GM19452 (cell line): Measurements from ENCODE around the gene PGAP6.
"Not testable (repeated sequence)": the region's sequence is repeated elsewhere in the genome, so short reads cannot be mapped to it uniquely, and the experiment has no call there.

ENCODE experiments used
- ATAC-seq: cut with Tn5 transposase; IDR thresholded peaks from one replicate; pipeline ENCODE4 v1.9.1; 2021; ENCODE audit not compliant: unreplicated experiment

PGAP6 gene

GRCh38 chr16:379183-379960 lies 2.4 kb downstream of the PGAP6 start:
- ATAC-seq = no peak

DNA sequence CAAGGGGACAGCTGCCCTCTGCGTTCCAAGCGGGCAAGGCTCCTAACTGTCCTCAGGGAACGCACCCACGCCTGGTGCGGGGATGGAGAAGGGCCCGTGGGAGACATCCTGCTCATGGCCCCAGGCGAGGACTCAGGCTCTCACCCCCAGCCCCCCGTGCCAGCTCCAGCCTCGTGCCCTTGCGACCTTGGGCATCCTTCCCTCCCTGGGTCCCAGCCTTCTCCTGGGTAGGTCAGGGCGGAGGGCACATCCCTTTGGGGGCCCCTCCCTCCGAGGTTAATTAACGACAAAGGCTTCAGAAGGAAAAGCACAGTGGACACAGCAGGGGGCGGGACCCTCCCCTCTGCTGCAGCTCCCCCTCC lies 3.0 kb downstream of the PGAP6 start:
- ATAC-seq = no peak

DNA sequence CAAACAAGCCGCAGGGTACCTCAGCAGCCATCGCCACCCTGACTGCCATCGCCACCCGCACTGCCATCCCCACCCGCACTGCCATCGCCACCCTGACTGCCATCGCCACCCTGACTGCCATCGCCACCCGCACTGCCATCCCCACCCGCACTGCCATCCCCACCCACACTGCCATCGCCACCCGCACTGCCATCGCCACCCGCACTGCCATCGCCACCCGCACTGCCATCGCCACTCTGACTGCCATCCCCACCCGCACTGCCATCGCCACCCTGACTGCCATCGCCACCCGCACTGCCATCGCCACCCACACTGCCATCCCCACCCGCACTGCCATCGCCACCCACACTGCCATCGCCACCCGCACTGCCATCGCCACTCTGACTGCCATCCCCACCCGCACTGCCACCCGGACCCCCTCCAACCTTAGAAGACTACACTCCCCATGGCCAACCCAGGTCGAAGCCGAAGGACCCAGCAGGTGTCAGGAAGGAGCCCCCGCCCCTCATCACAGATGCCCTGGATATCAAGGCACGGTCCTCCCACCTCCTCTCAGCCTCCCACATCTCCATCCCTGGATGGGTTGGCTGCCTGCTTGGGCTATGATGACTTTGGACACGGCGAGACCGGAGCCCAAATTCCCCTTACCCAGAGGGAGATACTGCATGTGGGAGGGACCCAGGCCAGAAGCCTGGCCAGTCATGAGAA lies 3.5 kb downstream of the PGAP6 start:
- ATAC-seq = not testable (repeated sequence)

GRCh38 chr16:377419-377951 lies 4.3 kb downstream of the PGAP6 start:
- ATAC-seq = no peak

GRCh38 chr16:376817-377418 lies 4.9 kb downstream of the PGAP6 start:
- no peak for ATAC-seq

DNA sequence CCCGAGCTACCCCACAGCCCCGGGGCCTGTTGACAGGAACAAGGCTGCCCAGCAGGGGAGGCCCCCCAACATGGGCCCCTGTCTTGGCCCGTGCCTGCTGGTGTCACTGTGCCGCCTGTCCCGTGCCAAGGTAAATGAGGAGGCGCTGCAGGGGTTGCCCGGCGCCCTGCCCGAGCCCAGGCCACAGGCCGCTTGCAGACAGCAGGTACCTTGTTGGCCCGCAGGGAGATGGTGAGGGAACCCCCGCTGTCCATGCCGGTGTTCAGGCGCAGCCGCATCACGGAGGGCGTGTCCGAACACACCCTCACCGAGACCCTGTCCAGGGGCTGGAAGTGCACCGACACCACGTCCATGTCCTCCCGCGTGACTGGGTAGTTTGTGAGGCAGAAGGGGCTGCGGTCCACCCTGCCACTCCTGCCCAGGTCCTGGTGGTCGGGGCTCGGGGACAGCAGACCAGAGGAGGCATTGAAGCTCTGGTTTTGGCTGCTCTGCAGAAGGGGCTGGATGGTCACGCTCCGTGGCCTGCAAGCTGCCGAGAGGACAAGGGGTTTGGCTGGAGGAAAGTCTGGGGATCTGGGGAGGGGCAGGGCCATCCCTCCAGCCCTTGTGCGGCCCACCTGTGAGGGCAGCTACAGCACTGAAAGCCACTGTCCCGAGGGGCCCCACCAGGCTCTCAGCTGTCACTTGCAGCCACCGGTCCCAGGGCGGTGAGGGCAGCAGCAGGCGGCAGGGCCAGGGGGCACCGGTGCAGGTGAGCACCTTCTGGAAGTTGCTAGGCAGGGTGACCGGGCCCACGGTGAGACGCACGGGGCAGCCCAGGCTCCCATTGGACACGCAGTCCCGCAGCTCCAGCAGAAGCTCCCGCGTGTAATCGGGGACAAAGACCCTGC lies 5.6 kb downstream of the PGAP6 start:
- ATAC-seq = no peak

DNA sequence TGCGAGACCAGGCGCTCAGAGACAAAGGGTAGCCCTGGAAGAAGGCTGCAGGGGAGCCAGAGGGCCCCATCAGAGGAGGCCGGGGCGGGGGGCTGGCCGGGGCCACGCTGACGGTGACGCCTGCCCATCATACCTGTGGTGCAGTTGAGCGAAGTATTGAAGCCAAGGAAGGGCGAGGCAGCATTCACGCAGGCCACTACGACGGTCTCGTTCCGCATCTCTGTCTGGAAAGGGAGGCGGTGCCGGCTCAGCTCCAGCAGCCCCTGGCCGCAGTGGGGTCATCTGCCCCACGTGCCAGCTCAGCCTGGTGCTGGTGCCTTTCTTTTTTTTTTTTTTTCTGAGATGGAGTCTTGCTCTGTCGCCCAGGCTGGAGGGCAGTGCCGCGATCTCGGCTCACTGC lies 6.6 kb downstream of the PGAP6 start:
- ATAC-seq = no peak

- no peak for ATAC-seq
These were observed 7.2 kb downstream of the PGAP6 start for GRCh38 chr16:374616-374926.

DNA sequence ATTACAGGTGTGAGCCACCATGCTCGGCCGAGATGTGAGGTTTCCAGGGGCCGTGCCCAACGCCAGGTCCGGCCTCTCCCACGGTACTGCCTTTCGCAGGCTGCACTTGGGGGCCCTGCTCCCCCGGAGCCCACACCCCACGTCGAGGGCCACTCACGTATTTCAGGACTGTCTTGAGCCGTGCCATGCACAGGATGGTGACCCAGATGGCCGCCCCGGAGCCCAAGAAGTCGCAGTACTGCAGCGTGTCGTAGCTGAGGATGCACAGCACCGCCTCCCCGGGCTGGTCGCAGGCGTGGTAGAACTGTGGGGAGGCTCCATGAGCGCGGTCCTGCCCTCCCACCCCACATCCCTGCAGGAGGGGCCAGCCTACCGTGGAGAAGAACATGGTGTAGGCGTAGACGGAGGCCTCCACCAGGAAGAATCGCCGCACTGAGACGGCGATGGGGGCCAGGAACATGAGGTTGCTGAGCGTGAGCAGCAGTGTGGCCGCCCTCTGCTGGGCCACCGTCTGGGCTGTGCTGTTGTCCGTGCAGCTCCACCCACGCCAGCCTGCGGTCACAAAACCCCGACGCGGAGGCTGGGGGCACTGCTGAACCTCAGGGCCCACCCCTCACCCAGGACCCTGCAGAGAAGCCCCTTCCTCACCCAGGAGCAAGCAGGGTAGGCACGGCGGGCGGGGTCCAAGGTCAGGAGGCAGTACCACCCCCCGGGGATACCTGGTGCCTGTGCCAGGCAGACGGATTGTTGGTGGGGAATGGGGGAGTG lies 7.7 kb downstream of the PGAP6 start:
- no peak for ATAC-seq

DNA sequence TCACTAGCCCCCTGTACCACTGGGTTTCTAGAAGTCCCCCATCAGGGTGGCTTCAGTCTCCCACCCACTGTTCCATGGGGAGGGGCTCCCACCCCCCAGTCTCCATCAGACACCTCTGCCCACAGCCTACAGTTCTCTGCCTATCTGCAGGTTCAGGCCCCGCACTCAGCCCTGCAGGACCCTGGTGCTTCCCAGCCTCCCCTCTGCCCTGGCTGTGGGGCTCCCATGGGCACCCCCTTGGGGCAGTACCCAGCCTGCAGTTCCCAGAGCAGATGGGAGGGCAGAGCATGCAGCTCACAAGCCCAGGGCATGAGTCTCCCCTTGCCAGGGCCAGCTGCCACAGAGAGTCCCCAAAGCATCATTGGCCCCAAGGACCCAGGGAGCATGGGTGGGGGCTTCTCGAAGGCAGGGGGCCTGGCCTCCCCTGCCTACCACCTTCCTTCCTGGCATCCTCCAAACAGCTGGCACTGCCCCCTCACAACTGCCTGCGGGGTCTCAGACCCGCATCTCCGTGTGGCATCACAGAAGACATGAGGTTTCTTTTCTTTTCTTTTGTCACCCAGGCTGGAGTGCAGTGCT lies 8.7 kb downstream of the PGAP6 start:
- ATAC-seq = no peak

GRCh38 chr16:372302-372983 lies 9.3 kb downstream of the PGAP6 start:
- ATAC-seq = no peak

GRCh38 chr16:371515-372301 lies 10.1 kb downstream of the PGAP6 start:
- ATAC-seq = no peak

GRCh38 chr16:370979-371514 lies 10.7 kb downstream of the PGAP6 start:
- no peak for ATAC-seq

GRCh38 chr16:370443-370842 lies 11.3 kb downstream of the PGAP6 start, which contains the start of gene MRPL28:
TSS of gene MRPL28 (minus strand) at chr16:370538. CDS start at chr16:370218, 320 bp downstream.
- ATAC-seq = peak; percentile 74

GRCh38 chr16:369866-370436 lies 11.8 kb downstream of the PGAP6 start:
- no peak for ATAC-seq

- ATAC-seq = no peak
These were observed 12.4 kb downstream of the PGAP6 start for GRCh38 chr16:369275-369865.

DNA sequence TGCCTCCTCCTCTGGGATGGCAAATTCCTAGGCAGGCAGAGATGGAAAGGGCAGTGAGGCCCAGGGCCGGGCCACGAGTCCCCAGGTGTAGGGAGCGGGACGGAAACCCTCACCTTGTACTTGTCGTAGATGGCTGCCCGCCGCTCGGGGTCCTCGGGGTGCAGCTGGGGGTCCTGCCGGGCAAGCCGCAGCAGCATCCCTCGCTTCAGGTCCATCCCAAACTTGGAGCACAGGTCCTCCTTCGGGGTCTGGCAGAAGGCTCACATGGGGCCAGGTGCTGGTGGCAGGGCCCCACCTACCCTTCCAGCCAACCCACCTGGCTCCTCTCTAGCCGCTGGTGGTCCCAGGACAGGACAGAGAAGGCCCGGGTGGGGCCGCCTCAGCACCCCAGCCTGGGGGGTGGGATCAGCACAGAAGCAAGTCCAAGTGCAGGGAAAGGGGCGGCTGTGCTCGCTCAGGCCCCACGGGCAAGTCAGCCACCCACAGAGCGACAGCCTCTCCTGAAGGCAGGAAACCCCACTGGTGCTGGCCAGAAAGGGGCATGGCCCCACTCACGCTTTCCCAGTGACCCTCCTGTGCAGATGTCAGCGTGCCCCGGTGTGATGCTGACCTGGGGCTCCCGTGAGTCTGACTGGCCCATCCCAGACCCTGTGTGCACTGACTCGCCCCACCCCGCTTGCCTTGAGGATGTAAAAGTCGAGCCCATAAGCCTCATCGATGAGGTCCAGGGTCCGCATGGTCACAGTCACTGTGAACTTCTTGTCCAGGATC lies 13.2 kb downstream of the PGAP6 start:
- ATAC-seq = no peak
